ENCODE measurements around the gene EBI3. TPM values are rescaled to one million over a fixed set of nuclear protein-coding genes. Genes with fewer than 3 reads are reported as not detected.

Gene EBI3
- total RNA-seq, 1 experiment from 2014 or later: not detected

GRCh38 chr19:4196587-4197148, 32.7 kb upstream of the EBI3 start:
- H3K4me3 ChIP-seq: no peak overlapping the region
- no peak overlapping the region for H3K27ac ChIP-seq
- no peaks in the 10 kb centered on the region for H3K36me3 ChIP-seq
- no peaks in the 10 kb centered on the region for H3K4me1 ChIP-seq
- no peak for DNase-seq
- no peaks in the 10 kb centered on the region; the same call in 1 of the 2 replicates for H3K27me3 ChIP-seq
- H3K9me3 ChIP-seq (replicated peaks): peaks cover 6% of the 10 kb centered on the region; the same call in 1 of the 2 replicates

DNA sequence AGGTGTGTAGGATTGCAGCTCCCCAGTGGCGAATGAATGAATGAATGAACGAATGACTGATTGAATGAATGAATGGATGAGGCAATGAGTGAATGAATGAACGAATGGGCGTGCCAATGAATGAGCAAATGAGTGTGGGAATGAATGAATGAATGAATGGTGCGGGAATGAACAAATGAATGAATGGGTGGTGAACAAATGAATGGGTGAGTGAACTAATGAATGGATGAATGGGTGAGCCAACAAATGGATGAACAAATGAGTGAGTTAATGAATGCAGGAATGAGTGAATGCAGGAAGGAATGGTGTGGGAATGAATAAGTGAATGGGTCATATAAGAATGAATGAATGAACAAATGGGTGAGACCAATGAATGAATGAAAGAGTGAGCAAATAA, 32.1 kb upstream of the EBI3 start:
- no peaks in the 10 kb centered on the region for H3K36me3 ChIP-seq
- DNase-seq: no peak
- H3K9me3 ChIP-seq (replicated peaks): peaks cover 6% of the 10 kb centered on the region; the same call in 1 of the 2 replicates
- no peaks in the 10 kb centered on the region; the same call in 1 of the 2 replicates for H3K27me3 ChIP-seq
- H3K27ac ChIP-seq: no peak overlapping the region
- H3K4me3 ChIP-seq: no peak overlapping the region
- H3K4me1 ChIP-seq: no peaks in the 10 kb centered on the region

GRCh38 chr19:4197625-4198466, 31.5 kb upstream of the EBI3 start:
- DNase-seq: no peak
- Histone ChIP-seq H3K27ac (no peak overlapping the region), H3K4me3 (no peak overlapping the region), H3K36me3 (no peaks in the 10 kb centered on the region), H3K9me3 (replicated peaks) (peaks cover 6% of the 10 kb centered on the region; the same call in 1 of the 2 replicates), H3K27me3 (no peaks in the 10 kb centered on the region; the same call in 1 of the 2 replicates), H3K4me1 (no peaks in the 10 kb centered on the region)

GRCh38 chr19:4198467-4199126, 30.7 kb upstream of the EBI3 start:
- H3K27ac ChIP-seq: no peak overlapping the region
- H3K27me3 ChIP-seq: no peaks in the 10 kb centered on the region; the same call in 1 of the 2 replicates
- H3K4me3 ChIP-seq: no peak overlapping the region
- H3K36me3 ChIP-seq: no peaks in the 10 kb centered on the region
- DNase-seq: no peak
- peaks cover 6% of the 10 kb centered on the region; the same call in 1 of the 2 replicates for H3K9me3 ChIP-seq (replicated peaks)
- no peaks in the 10 kb centered on the region for H3K4me1 ChIP-seq

- no peaks in the 10 kb centered on the region for H3K36me3 ChIP-seq
- H3K4me1 ChIP-seq: no peaks in the 10 kb centered on the region
- no peaks in the 10 kb centered on the region for H3K27me3 ChIP-seq
- no peak overlapping the region for H3K27ac ChIP-seq
- peaks cover 6% of the 10 kb centered on the region; the same call in 1 of the 2 replicates for H3K9me3 ChIP-seq (replicated peaks)
- no peak overlapping the region for H3K4me3 ChIP-seq
- DNase-seq: no peak
These were observed 29.5 kb upstream of the EBI3 start for GRCh38 chr19:4199699-4200293.

DNA sequence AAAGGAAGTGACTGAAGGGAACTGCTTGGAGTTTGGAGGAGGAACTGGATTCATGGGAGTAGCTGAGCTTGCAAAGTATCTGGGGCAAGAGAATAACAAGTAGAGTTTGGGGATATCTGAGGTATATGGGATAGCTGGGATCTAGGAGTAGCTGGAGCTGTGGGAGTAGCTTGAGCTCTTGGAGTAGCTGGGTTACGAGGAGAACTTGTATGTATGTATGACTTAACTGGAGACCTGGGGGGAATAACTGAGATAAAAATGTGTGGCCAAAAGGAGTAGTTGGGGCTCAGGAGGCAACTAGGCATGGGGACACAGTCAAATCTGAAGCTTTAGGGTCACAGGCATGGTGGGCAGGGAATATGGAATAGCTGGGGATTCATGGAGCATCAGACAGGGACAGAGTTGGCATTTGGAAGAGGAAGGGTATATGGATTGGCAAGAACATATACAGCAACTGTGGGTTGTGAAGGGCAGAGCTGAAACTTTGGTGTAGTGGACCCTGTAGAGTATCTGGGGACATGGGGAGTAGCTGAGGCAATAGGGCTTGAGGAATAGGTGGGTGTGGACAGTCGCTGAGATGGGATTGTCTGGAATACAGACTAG, 28.3 kb upstream of the EBI3 start:
- DNase-seq: no peak
- Histone ChIP-seq H3K27me3 (no peaks in the 10 kb centered on the region), H3K9me3 (replicated peaks) (peaks cover 6% of the 10 kb centered on the region; the same call in 1 of the 2 replicates), H3K4me3 (no peak overlapping the region), H3K36me3 (no peaks in the 10 kb centered on the region), H3K4me1 (no peaks in the 10 kb centered on the region), H3K27ac (no peak overlapping the region)

GRCh38 chr19:4201798-4202197, 27.5 kb upstream of the EBI3 start:
- Histone ChIP-seq H3K27ac (no peak overlapping the region), H3K27me3 (no peaks in the 10 kb centered on the region), H3K4me1 (no peaks in the 10 kb centered on the region), H3K4me3 (no peak overlapping the region), H3K9me3 (replicated peaks) (peaks cover 6% of the 10 kb centered on the region; the same call in 1 of the 2 replicates), H3K36me3 (no peaks in the 10 kb centered on the region)
- no peak for DNase-seq

- Histone ChIP-seq H3K4me3 (no peak overlapping the region), H3K9me3 (replicated peaks) (no peaks in the 10 kb centered on the region), H3K4me1 (no peaks in the 10 kb centered on the region), H3K27me3 (no peaks in the 10 kb centered on the region), H3K36me3 (no peaks in the 10 kb centered on the region), H3K27ac (no peak overlapping the region)
- peak; percentile 28 to 59 for DNase-seq
These were observed 22.4 kb upstream of the EBI3 start for GRCh38 chr19:4206818-4207484.

DNA sequence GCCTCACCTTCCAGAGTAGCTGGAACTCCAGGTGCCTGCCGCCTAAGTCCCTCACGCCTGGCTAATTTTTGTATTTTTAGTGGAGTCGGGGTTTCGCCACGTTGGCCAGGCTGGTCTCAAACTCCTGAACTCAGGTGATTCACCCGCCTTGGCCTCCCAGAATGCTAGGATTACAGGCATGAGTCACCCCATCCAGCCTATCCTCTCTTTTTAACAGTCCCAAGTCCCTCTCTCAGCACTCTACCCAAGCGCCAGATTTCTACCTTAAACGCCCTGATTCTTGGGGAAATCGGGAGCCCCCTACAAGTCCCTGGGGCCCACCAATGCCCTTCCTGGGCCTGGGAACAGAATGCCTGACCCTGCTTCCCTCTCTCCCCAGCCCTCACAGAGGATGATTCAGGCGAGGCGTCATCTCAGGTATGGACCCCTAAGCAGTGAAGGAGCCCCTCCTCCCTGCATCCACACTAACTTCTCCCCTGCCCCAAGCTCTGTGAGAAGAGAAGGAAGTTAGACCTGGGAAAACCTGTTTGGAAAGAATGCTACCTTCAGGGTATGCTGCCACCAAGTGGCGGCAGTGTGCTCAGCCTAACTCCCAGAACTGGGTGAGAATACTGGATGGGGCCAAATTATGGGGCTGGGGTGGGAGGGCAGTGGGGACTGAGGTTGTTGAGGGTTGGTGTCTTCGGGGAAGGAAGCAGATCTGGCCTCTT, 20.8 kb upstream of the EBI3 start:
- H3K9me3 ChIP-seq (replicated peaks): no peaks in the 10 kb centered on the region
- peak; percentile 36 to 59 for DNase-seq
- H3K4me1 ChIP-seq: no peaks in the 10 kb centered on the region
- H3K4me3 ChIP-seq: no peak overlapping the region
- no peaks in the 10 kb centered on the region for H3K36me3 ChIP-seq
- no peaks in the 10 kb centered on the region for H3K27me3 ChIP-seq
- H3K27ac ChIP-seq: no peak overlapping the region

- Histone ChIP-seq H3K36me3 (no peaks in the 10 kb centered on the region), H3K4me3 (no peak overlapping the region), H3K27me3 (no peaks in the 10 kb centered on the region), H3K4me1 (no peaks in the 10 kb centered on the region), H3K27ac (no peak overlapping the region), H3K9me3 (replicated peaks) (no peaks in the 10 kb centered on the region)
- no peak for DNase-seq
These were observed 19.1 kb upstream of the EBI3 start for GRCh38 chr19:4210166-4210731.

- no peak overlapping the region for H3K27ac ChIP-seq
- H3K4me1 ChIP-seq: no peaks in the 10 kb centered on the region
- no peaks in the 10 kb centered on the region for H3K9me3 ChIP-seq (replicated peaks)
- no peaks in the 10 kb centered on the region for H3K36me3 ChIP-seq
- no peak for DNase-seq
- H3K27me3 ChIP-seq: no peaks in the 10 kb centered on the region
- H3K4me3 ChIP-seq: no peak overlapping the region
These were observed 16.2 kb upstream of the EBI3 start for GRCh38 chr19:4213116-4213515.

GRCh38 chr19:4215807-4216206, 13.5 kb upstream of the EBI3 start:
- no peaks in the 10 kb centered on the region for H3K4me1 ChIP-seq
- H3K4me3 ChIP-seq: no peak overlapping the region
- no peak overlapping the region for H3K27ac ChIP-seq
- DNase-seq: no peak
- H3K27me3 ChIP-seq: no peaks in the 10 kb centered on the region
- no peaks in the 10 kb centered on the region for H3K9me3 ChIP-seq (replicated peaks)
- no peaks in the 10 kb centered on the region for H3K36me3 ChIP-seq

DNA sequence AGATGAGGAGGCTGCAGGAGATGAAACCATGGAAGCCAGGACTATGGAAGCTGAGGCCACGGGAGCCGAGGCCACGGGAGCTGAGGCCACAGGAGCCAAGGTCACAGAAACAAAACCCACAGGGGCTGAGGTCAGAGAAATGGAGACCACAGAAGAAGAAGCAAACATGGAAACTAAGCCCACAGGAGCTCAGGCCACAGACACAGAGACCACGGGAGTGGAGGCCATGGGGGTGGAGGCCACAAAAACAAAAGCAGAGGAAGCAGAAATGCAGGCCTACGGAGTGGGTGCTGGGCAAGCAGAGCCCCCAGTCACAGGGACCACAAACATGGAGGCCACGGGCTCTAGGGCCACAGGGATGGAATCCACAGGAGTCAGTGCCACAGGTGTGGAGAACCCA, 12.5 kb upstream of the EBI3 start:
- H3K27ac ChIP-seq: no peak overlapping the region
- H3K9me3 ChIP-seq (replicated peaks): no peaks in the 10 kb centered on the region
- no peaks in the 10 kb centered on the region for H3K27me3 ChIP-seq
- no peaks in the 10 kb centered on the region for H3K36me3 ChIP-seq
- no peak overlapping the region for H3K4me3 ChIP-seq
- H3K4me1 ChIP-seq: no peaks in the 10 kb centered on the region
- DNase-seq: no peak

Data from SJCRH30 (cell line).